GM12878 (cell line): ENCODE measurements around the gene FBXL15. TPM values are rescaled to one million over a fixed set of nuclear protein-coding genes. Genes with fewer than 3 reads are reported as not detected.

Experiments used
- CHD2 ChIP-seq: IDR thresholded peaks from 2 replicates; pipeline ENCODE4 v1.6.1; 2011; ENCODE audit warnings: low read depth, low read length, improper control_type of control experiment, borderline replicate concordance
- CREM ChIP-seq: IDR thresholded peaks from 2 replicates; pipeline ENCODE4 v1.6.1; 2014; ENCODE audit warnings: antibody characterized with exemption, low read depth
- EP300 ChIP-seq, 2 experiments: fragments of 150-350 bp in 1 of 2; IDR thresholded peaks; 2 replicates each; pipeline ENCODE4 v1.6.1; 2011 to 2012; ENCODE audit warnings: low read depth in 2 of 2, low read length in 2 of 2, borderline replicate concordance in 1 of 2, improper control_type of control experiment in 1 of 2, inconsistent platforms in 1 of 2; ENCODE audit not compliant: control insufficient read depth in 1 of 2
- ESRRA ChIP-seq: IDR thresholded peaks from 2 replicates; pipeline ENCODE4 v1.6.1; 2012; ENCODE audit warnings: mild to moderate bottlenecking, low read length, improper control_type of control experiment
- MXI1 ChIP-seq: fragments of 150-350 bp; IDR thresholded peaks from 2 replicates; pipeline ENCODE4 v1.6.1; 2011; ENCODE audit warnings: low read depth, mild to moderate bottlenecking, inconsistent platforms, low read length, improper control_type of control experiment
- MYB ChIP-seq: fragments of 150-350 bp; IDR thresholded peaks from 2 replicates; pipeline ENCODE4 v1.6.1; 2014; ENCODE audit warnings: mild to moderate bottlenecking, low read depth, low read length, borderline replicate concordance
- NR2C1 ChIP-seq: fragments of 450-650 bp; IDR thresholded peaks from 2 replicates; pipeline ENCODE4 v1.6.1; 2017; ENCODE audit warnings: antibody characterized with exemption, mild to moderate bottlenecking, moderate library complexity
- PAX8 ChIP-seq: fragments of 450-650 bp; IDR thresholded peaks from 2 replicates; pipeline ENCODE4 v1.6.1; 2017; ENCODE audit warnings: mild to moderate bottlenecking, moderate library complexity
- POU2F2 ChIP-seq: IDR thresholded peaks from 3 replicates; pipeline ENCODE4 v1.6.1; 2011; ENCODE audit warnings: low read depth, mild to moderate bottlenecking, low read length, borderline replicate concordance
- SIN3A ChIP-seq: IDR thresholded peaks from 2 replicates; pipeline ENCODE4 v1.6.1; 2012; ENCODE audit warnings: low read depth, low read length, improper control_type of control experiment
- STAT3 ChIP-seq: IDR thresholded peaks from 2 replicates; pipeline ENCODE4 v1.6.1; 2011; ENCODE audit warnings: low read depth, low read length, improper control_type of control experiment
- USF2 ChIP-seq: IDR thresholded peaks from 2 replicates; pipeline ENCODE4 v1.6.1; 2011; ENCODE audit warnings: low read depth, low read length, improper control_type of control experiment, borderline replicate concordance
- ZNF592 ChIP-seq: fragments of 450-650 bp; IDR thresholded peaks from 2 replicates; pipeline ENCODE4 v1.6.1; 2017; ENCODE audit warnings: mild to moderate bottlenecking, moderate library complexity
- polyA plus RNA-seq, 11 experiments: library from polyadenylated mRNA; depleted of rRNA in 4 of 11; unstranded in 6 of 11; stranded (reverse) in 5 of 11; fragments of >200 nt; fragmentation: Nextera tagmentation in 4 of 11; fragmentation: Illumina TruSeq in 1 of 11; extraction: Ambion mirVana in 4 of 11; extraction: Trizol in 1 of 11; gene quantifications; 1 replicate in 1 of 11; 2 replicates in 10 of 11; pipeline versions ENCODE4 v1.2.1 to v1.2.3, GENCODE V29; 2011 to 2016; ENCODE audit warnings: inconsistent platforms in 2 of 11, missing spikeins in 2 of 11, low read depth in 1 of 11
- total RNA-seq, 4 experiments: library from RNA; depleted of rRNA in 3 of 4; stranded (reverse); fragments of >200 nt in 3 of 4; fragmentation: Illumina TruSeq in 1 of 4; extraction: Trizol in 1 of 4; gene quantifications; 2 replicates each; pipeline versions ENCODE4 v1.2.1 to v1.2.3, GENCODE V29; 2013 to 2021
- TF ChIP-seq, protein P1 (sequence below): fragments of 450-650 bp; IDR thresholded peaks from 2 replicates; pipeline ENCODE4 v1.6.1; 2018; ENCODE audit warnings: mild to moderate bottlenecking, low read depth, moderate library complexity; ENCODE audit not compliant: partially characterized antibody
- TF ChIP-seq, protein P2 (sequence below): fragments of 450-650 bp; IDR thresholded peaks from 2 replicates; pipeline ENCODE4 v1.6.1; 2017; ENCODE audit warnings: low read depth, mild to moderate bottlenecking, moderate library complexity
- TF ChIP-seq, protein P3 (sequence below): fragments of 450-650 bp; IDR thresholded peaks from 2 replicates; pipeline ENCODE4 v1.6.1; 2017; ENCODE audit warnings: mild to moderate bottlenecking

FBXL15 gene
- total and polyA plus RNA-seq, 10 of the 15 experiments (the other 5 are each of a cell fraction or from before 2014, with no cell fraction given), result 0.13 to 21.3 (median 7.9) TPM

DNA sequence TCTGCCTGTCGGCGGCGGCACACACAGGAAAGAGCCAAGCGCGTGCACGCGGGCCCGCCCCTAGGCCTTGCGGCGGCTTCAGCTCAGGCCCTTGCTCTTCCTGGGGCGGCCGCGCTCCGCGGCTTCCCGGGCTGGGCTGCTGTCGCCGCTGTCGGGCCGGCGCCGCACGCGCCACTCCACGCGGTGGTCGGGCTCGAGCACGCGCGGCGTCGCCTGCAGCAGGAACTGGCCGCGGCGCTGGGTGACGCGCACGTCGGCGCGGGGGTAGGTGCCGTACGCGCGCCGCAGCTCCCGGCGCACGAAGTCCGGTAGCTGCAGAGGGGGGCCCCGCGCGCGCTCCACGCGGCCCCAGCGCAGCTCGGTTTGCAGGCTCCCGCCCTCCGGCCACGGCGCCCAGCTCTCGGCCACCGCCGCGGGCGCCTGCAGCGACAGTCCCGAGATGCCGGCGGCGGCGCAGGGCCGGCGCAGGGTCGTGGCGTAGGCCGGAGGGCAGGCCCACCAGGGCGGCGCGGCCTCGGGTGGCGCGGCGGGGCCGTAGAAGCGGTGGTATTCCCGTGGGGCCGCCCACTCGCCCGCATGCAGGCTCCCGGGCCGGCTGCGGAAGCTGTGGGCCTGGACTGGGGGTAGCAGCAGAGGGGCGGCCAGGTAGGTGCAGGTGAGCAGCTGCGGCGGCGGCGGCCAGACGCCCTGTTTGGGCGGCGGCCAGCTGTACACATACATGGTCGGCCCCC, 29.9 kb downstream of the FBXL15 start (continued):
- 0 out of 3 replicates have a peak, but pooled peaks have one; percentile 64 for TF ChIP-seq POU2F2
- TF ChIP-seq, protein P1, sequence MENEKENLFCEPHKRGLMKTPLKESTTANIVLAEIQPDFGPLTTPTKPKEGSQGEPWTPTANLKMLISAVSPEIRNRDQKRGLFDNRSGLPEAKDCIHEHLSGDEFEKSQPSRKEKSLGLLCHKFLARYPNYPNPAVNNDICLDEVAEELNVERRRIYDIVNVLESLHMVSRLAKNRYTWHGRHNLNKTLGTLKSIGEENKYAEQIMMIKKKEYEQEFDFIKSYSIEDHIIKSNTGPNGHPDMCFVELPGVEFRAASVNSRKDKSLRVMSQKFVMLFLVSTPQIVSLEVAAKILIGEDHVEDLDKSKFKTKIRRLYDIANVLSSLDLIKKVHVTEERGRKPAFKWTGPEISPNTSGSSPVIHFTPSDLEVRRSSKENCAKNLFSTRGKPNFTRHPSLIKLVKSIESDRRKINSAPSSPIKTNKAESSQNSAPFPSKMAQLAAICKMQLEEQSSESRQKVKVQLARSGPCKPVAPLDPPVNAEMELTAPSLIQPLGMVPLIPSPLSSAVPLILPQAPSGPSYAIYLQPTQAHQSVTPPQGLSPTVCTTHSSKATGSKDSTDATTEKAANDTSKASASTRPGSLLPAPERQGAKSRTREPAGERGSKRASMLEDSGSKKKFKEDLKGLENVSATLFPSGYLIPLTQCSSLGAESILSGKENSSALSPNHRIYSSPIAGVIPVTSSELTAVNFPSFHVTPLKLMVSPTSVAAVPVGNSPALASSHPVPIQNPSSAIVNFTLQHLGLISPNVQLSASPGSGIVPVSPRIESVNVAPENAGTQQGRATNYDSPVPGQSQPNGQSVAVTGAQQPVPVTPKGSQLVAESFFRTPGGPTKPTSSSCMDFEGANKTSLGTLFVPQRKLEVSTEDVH, result no peak
- peak; percentile 93 for TF ChIP-seq MXI1
- no peak for TF ChIP-seq MYB
- TF ChIP-seq NR2C1, result peak; percentile 28; the same call in 1 of the 2 replicates
- no peak for TF ChIP-seq PAX8
- peak; percentile 77; the same call in 1 of the 2 replicates for TF ChIP-seq SIN3A
- TF ChIP-seq USF2, result no peak
- TF ChIP-seq CREM, result 0 out of 2 replicates have a peak, but pooled peaks have one; percentile 8
- no peak for TF ChIP-seq EP300 (IDR thresholded peaks at IDR 0.05; ENCODE audit: borderline replicate concordance in 1 of 2, control insufficient read depth in 1 of 2, low read depth in 2 of 2, low read length in 2 of 2)
- TF ChIP-seq, protein P2, sequence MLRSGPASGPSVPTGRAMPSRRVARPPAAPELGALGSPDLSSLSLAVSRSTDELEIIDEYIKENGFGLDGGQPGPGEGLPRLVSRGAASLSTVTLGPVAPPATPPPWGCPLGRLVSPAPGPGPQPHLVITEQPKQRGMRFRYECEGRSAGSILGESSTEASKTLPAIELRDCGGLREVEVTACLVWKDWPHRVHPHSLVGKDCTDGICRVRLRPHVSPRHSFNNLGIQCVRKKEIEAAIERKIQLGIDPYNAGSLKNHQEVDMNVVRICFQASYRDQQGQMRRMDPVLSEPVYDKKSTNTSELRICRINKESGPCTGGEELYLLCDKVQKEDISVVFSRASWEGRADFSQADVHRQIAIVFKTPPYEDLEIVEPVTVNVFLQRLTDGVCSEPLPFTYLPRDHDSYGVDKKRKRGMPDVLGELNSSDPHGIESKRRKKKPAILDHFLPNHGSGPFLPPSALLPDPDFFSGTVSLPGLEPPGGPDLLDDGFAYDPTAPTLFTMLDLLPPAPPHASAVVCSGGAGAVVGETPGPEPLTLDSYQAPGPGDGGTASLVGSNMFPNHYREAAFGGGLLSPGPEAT, result no peak; the same call in 1 of the 2 replicates
- no peak for TF ChIP-seq CHD2
- no peak for TF ChIP-seq STAT3
- TF ChIP-seq ESRRA, result no peak; the same call in 1 of the 2 replicates
- TF ChIP-seq, protein P3, sequence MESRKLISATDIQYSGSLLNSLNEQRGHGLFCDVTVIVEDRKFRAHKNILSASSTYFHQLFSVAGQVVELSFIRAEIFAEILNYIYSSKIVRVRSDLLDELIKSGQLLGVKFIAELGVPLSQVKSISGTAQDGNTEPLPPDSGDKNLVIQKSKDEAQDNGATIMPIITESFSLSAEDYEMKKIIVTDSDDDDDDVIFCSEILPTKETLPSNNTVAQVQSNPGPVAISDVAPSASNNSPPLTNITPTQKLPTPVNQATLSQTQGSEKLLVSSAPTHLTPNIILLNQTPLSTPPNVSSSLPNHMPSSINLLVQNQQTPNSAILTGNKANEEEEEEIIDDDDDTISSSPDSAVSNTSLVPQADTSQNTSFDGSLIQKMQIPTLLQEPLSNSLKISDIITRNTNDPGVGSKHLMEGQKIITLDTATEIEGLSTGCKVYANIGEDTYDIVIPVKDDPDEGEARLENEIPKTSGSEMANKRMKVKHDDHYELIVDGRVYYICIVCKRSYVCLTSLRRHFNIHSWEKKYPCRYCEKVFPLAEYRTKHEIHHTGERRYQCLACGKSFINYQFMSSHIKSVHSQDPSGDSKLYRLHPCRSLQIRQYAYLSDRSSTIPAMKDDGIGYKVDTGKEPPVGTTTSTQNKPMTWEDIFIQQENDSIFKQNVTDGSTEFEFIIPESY, result no peak
- TF ChIP-seq ZNF592, result no peak
